Karpas-422 (cell line): ENCODE data around the gene ESD. TPM values are rescaled to one million over a fixed set of nuclear protein-coding genes. Genes with fewer than 3 reads are reported as not detected.
"Not testable (repeated sequence)": the region's sequence is repeated elsewhere in the genome, so short reads cannot be mapped to it uniquely, and the experiment has no call there.

Source experiments
- DNase-seq: peaks from one replicate; pipeline ENCODE4 v3.0.0-alpha.2; 2015
- H2AFZ ChIP-seq: fragments of 200-600 bp; sonication (generic); 2 replicates; pipeline ENCODE4 v1.6.1; 2014; ENCODE audit warnings: antibody characterized with exemption, low read length, mixed read lengths
- H3K27ac ChIP-seq: fragments of 200-600 bp; sonication (generic); 2 replicates; pipeline ENCODE4 v1.5.1; 2014; ENCODE audit warnings: mild to moderate bottlenecking, low read length, moderate library complexity
- H3K27me3 ChIP-seq: fragments of 200-600 bp; sonication (generic); 2 replicates; pipeline ENCODE4 v1.6.1; 2014; ENCODE audit warnings: low read length, mixed read lengths
- H3K36me3 ChIP-seq: fragments of 200-600 bp; sonication (generic); 2 replicates; pipeline ENCODE4 v1.6.1; 2014; ENCODE audit warnings: low read length, mixed read lengths; ENCODE audit not compliant: insufficient read depth
- H3K4me1 ChIP-seq: fragments of 200-600 bp; sonication (generic); 2 replicates; pipeline ENCODE4 v1.6.1; 2014; ENCODE audit warnings: mild to moderate bottlenecking, low read length, mixed read lengths
- H3K4me2 ChIP-seq: fragments of 200-600 bp; sonication (generic); 2 replicates; pipeline ENCODE4 v1.6.1; 2014; ENCODE audit warnings: low read length, low read depth, mild to moderate bottlenecking; ENCODE audit not compliant: poor library complexity, severe bottlenecking
- H3K4me3 ChIP-seq: fragments of 200-600 bp; sonication (generic); 2 replicates; pipeline ENCODE4 v1.5.1; 2014; ENCODE audit warnings: mild to moderate bottlenecking, antibody characterized with exemption, low read length, mixed read lengths
- H3K79me2 ChIP-seq: fragments of 200-600 bp; sonication (generic); 2 replicates; pipeline ENCODE4 v1.6.1; 2014; ENCODE audit warnings: mild to moderate bottlenecking, low read length, mixed read lengths
- H3K9ac ChIP-seq: fragments of 200-600 bp; sonication (generic); 2 replicates; pipeline ENCODE4 v1.6.0; 2014; ENCODE audit warnings: low read length
- H3K9me2 ChIP-seq: fragments of 200-600 bp; sonication (generic), shearing (Covaris generic); replicated peaks from 2 replicates; pipeline ENCODE4 v1.6.0; 2014; ENCODE audit warnings: mild to moderate bottlenecking, low read length, moderate library complexity; ENCODE audit not compliant: insufficient read depth
- H3K9me3 ChIP-seq: fragments of 300-700, 200-600 bp; sonication (generic); 2 replicates; pipeline ENCODE4 v1.6.1; 2014; ENCODE audit warnings: low read length, mixed read lengths
- H4K20me1 ChIP-seq: fragments of 200-600 bp; sonication (generic); 2 replicates; pipeline ENCODE4 v1.6.1; 2014; ENCODE audit warnings: mild to moderate bottlenecking, antibody characterized with exemption, low read length, low read depth; ENCODE audit not compliant: insufficient read depth
- total RNA-seq: library from RNA; depleted of rRNA; stranded (reverse); fragments of >200 nt; shearing (Covaris generic); gene quantifications from 2 replicates; pipeline ENCODE4 v1.2.3, GENCODE V29; 2014; ENCODE audit warnings: low replicate concordance

ESD gene
- total RNA-seq, 1 experiment from 2014 or later, result 239 TPM

DNA sequence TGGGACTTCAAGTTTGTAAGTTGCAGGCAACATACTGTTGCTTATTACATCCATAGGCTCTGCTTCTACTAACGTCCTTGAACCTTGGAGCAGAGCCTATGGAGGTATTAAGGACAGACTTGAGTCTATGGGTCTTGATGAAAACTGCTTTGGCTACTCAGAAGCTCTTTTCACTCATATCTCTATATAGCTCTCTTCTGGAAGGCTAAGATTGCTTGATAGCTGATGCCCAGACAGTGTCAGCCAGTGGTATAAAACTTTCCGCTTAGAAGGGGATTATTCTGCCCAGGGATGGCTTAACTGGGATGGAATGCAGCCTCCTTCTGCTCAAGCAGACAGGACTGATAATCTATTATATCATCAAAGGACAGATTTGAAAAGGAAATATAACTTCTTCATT, 25.6 kb upstream of the ESD start:
- H2AFZ ChIP-seq, result no peak overlapping the region
- no peaks in the 10 kb centered on the region for H3K4me1 ChIP-seq
- no peaks in the 10 kb centered on the region for H4K20me1 ChIP-seq
- H3K9me3 ChIP-seq, result no peaks in the 10 kb centered on the region
- no peaks in the 10 kb centered on the region for H3K36me3 ChIP-seq
- H3K4me2 ChIP-seq, result no peak overlapping the region
- no peak overlapping the region for H3K4me3 ChIP-seq
- DNase-seq, result no peak
- no peaks in the 10 kb centered on the region for H3K9me2 ChIP-seq
- H3K27ac ChIP-seq, result no peak overlapping the region
- no peaks in the 10 kb centered on the region for H3K79me2 ChIP-seq
- no peaks in the 10 kb centered on the region for H3K27me3 ChIP-seq
- H3K9ac ChIP-seq, result no peak overlapping the region

DNA sequence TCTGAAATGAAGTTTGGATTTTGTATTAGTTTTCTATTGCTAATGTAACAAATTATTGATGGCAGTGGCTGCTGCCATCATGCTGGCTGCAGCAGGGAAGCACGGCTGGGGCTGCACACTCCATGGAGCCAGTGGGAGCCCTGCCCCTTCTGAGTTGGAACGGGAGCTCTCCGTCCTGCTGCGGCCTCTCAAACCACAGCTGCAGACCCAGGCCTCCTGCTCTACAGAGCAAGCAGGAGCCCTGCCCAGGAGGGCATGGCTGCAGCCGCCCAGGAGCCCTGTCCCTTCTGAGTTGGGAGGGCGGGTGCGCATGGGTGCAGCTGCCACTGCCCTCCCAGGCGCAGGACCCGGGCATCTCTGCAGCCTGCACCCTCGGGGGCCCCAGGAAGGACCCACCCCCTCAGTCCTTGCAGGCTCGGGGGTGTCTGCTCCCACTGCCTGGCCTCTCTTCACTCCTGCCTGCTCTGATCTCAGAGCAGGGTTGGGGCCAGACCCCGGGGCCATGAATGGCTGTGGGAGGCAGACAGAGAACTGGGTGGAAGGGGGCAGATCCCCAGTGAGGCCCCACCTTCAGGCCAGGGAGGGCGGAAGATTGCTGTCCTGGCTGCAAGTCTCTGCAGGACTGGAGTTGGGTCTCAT, 21.0 kb upstream of the ESD start:
- H2AFZ ChIP-seq, result no peak overlapping the region
- no peak overlapping the region for H3K27ac ChIP-seq
- no peaks in the 10 kb centered on the region for H3K79me2 ChIP-seq
- H3K4me3 ChIP-seq, result no peak overlapping the region
- no peaks in the 10 kb centered on the region for H3K9me3 ChIP-seq
- no peaks in the 10 kb centered on the region; the same call in 1 of the 2 replicates for H3K9me2 ChIP-seq
- no peak overlapping the region for H3K4me2 ChIP-seq
- no peaks in the 10 kb centered on the region for H3K27me3 ChIP-seq
- no peaks in the 10 kb centered on the region for H3K4me1 ChIP-seq
- no peaks in the 10 kb centered on the region for H4K20me1 ChIP-seq
- no peak overlapping the region for H3K9ac ChIP-seq
- no peaks in the 10 kb centered on the region for H3K36me3 ChIP-seq
- no peak for DNase-seq

DNA sequence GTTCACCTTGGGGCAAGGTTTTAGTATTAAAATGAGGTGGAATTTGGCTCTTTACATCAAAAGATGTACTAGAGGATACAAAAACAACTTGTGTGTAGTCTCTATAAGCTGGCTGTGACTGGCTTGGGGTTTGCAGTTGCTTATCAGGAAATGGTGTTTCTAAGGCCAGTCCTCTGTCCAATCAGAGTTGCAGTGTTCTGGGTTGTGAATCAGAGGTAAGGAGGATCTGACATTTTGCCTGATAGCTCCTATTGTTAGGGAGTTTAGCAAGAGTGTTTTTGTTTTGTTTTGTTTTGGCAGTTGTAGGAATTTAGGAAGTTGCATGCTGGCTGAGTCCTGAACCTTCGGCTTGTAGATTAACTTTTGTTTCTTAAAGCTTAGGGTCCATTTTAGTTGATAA, 20.1 kb upstream of the ESD start:
- H3K27ac ChIP-seq, result no peak overlapping the region
- H2AFZ ChIP-seq, result no peak overlapping the region
- H3K4me3 ChIP-seq, result no peak overlapping the region
- no peaks in the 10 kb centered on the region; the same call in 1 of the 2 replicates for H3K9me2 ChIP-seq
- no peaks in the 10 kb centered on the region for H3K27me3 ChIP-seq
- H3K9ac ChIP-seq, result no peak overlapping the region
- no peaks in the 10 kb centered on the region for H3K4me1 ChIP-seq
- H3K36me3 ChIP-seq, result no peaks in the 10 kb centered on the region
- no peaks in the 10 kb centered on the region for H3K79me2 ChIP-seq
- peaks cover 1% of the 10 kb centered on the region; the same call in 1 of the 2 replicates for H3K9me3 ChIP-seq
- no peak overlapping the region for H3K4me2 ChIP-seq
- no peak for DNase-seq
- no peaks in the 10 kb centered on the region for H4K20me1 ChIP-seq

DNA sequence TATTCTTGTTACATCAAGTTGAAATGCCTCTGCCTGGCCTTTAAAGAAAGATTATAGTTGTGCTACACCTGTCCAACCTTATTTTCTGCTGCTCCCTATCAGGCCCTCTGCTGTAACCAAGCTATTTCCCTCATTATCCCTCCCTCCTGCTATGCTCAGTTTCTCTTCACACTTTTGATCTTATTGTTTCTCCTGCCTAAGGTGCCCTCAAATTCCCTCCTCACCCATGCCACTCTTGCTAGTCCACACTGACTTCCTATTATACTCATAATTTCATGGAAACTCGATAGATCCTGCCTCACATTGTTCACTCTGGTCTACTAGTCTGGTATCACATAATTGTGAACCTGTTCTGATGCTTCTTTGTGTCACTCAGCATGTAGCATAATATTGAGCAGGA, 19.4 kb upstream of the ESD start:
- Histone ChIP-seq H3K4me3 (no peak overlapping the region), H2AFZ (no peak overlapping the region), H3K4me1 (no peaks in the 10 kb centered on the region), H3K36me3 (no peaks in the 10 kb centered on the region), H4K20me1 (no peaks in the 10 kb centered on the region), H3K9me2 (no peaks in the 10 kb centered on the region; the same call in 1 of the 2 replicates), H3K27me3 (no peaks in the 10 kb centered on the region), H3K9ac (no peak overlapping the region), H3K9me3 (peaks cover 6% of the 10 kb centered on the region; the same call in 1 of the 2 replicates), H3K4me2 (no peak overlapping the region), H3K79me2 (no peaks in the 10 kb centered on the region), H3K27ac (no peak overlapping the region)
- no peak for DNase-seq

DNA sequence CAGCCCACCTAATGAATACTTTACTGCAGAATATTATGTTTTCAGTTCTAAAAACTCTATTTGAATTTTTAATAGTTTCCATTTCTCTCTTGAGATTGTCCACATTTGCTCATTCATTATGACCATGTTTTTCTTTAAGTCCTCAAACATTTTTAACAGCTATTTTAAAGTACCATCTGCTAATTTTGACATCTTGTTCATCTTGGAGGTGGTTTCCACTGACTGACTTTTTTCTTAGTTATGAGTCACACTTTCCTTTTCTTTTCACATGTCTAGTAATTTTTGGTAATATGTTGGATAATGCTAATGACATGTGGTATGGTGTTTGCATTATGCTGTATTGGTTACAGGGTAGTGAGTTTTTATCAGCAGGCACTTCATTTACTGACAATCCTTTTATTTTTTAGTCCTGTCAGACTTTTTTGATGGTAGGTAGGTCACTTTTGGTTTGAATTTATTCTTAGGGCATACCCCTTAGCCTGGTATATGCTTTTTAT, 15.4 kb upstream of the ESD start:
- no peaks in the 10 kb centered on the region for H4K20me1 ChIP-seq
- H3K36me3 ChIP-seq, result no peaks in the 10 kb centered on the region
- H3K79me2 ChIP-seq, result no peaks in the 10 kb centered on the region
- no peaks in the 10 kb centered on the region; the same call in 1 of the 2 replicates for H3K9me2 ChIP-seq
- no peaks in the 10 kb centered on the region for H3K27me3 ChIP-seq
- no peak overlapping the region for H3K9ac ChIP-seq
- H3K4me1 ChIP-seq, result no peaks in the 10 kb centered on the region
- no peak overlapping the region for H3K4me2 ChIP-seq
- no peak overlapping the region for H3K27ac ChIP-seq
- no peak for DNase-seq
- peaks cover 6% of the 10 kb centered on the region; the same call in 1 of the 2 replicates for H3K9me3 ChIP-seq
- no peak overlapping the region for H3K4me3 ChIP-seq
- no peak overlapping the region for H2AFZ ChIP-seq

DNA sequence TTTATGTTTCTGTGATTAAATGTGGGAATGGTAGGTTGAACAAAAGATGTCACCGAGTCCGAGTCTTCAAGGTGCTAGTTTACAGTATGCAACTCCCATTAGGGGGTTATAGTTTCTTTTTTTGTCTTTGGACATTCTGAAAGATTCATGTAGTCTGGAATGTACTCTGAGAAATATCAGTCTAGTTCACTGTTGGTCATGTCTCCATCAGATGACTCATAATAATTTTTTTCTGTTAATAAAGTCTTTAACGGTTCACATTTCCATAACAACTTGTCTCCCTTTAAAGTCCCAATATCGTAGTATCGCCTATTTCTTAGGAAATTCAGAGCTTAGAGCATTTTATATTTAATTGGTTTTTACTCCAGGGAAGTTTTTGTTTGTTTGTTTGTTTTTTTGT, 13.5 kb upstream of the ESD start:
- Histone ChIP-seq H3K9me3 (peaks cover 6% of the 10 kb centered on the region; the same call in 1 of the 2 replicates), H4K20me1 (no peaks in the 10 kb centered on the region), H3K4me1 (no peaks in the 10 kb centered on the region), H3K27me3 (no peaks in the 10 kb centered on the region), H3K4me2 (no peak overlapping the region), H2AFZ (no peak overlapping the region), H3K36me3 (no peaks in the 10 kb centered on the region), H3K4me3 (no peak overlapping the region), H3K79me2 (no peaks in the 10 kb centered on the region), H3K27ac (no peak overlapping the region), H3K9me2 (no peaks in the 10 kb centered on the region; the same call in 1 of the 2 replicates), H3K9ac (no peak overlapping the region)
- no peak for DNase-seq

DNA sequence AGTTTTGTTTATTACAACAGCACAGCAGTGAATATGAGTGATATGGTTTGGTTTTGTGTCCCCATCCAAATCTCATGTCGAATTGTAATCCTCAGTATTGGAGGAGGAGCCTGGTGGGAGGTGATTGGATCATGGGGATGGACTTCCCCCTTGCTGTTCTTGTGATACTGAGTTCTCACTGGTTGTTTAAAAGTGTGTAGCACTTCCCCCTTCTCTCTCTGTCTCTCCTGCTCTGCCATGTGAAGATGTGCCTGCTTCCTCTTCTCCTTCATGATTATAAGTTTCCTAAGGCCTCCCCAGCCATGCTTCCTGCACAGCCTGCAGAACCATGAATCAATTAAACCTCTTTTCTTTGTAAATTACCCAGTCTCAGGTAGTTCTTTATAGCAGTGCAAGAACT, 8.0 kb upstream of the ESD start:
- H3K79me2 ChIP-seq, H3K27me3 ChIP-seq, H3K4me3 ChIP-seq, H3K9me2 ChIP-seq, H2AFZ ChIP-seq, H3K4me2 ChIP-seq, H3K36me3 ChIP-seq, H3K9me3 ChIP-seq, H3K4me1 ChIP-seq, H3K9ac ChIP-seq, H3K27ac ChIP-seq, DNase-seq, H4K20me1 ChIP-seq: not testable (repeated sequence)

DNA sequence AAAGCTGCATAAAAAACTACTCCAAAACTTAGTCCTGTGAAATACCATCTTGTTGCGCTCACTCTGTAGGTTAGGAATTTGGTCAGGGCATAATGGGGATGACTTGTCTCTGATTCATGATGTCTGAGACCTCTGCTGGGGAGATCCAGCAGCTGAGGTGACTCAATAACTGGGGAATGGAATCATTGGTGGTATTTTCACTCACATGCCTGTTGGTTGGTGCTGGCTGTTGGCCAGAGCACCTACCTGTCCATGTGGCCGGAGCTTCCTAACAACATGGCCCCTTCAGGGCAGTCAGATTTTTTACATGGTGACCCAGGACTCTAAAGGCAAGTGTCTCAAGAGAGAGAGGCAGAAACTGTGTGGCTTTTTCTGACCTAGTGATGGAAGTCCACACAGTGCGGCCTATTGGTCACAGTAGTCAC, 7.4 kb upstream of the ESD start:
- H3K27ac ChIP-seq, result no peak overlapping the region
- no peak overlapping the region for H3K9ac ChIP-seq
- H3K9me3 ChIP-seq, result no peaks in the 10 kb centered on the region
- H3K4me2 ChIP-seq, result no peak overlapping the region
- no peaks in the 10 kb centered on the region for H3K27me3 ChIP-seq
- DNase-seq, result no peak
- H3K79me2 ChIP-seq, result no peaks in the 10 kb centered on the region
- H2AFZ ChIP-seq, result no peak overlapping the region
- no peak overlapping the region for H3K4me3 ChIP-seq
- H4K20me1 ChIP-seq, result no peaks in the 10 kb centered on the region
- no peaks in the 10 kb centered on the region for H3K36me3 ChIP-seq
- no peaks in the 10 kb centered on the region for H3K9me2 ChIP-seq
- H3K4me1 ChIP-seq, result no peaks in the 10 kb centered on the region
